ENCODE measurements around the gene GPR160. TPM values are rescaled to one million over a fixed set of nuclear protein-coding genes. Genes with fewer than 3 reads are reported as not detected.

The GPR160 gene
- total RNA-seq, 1 donor from 2014 or later, result 1.3 TPM

DNA sequence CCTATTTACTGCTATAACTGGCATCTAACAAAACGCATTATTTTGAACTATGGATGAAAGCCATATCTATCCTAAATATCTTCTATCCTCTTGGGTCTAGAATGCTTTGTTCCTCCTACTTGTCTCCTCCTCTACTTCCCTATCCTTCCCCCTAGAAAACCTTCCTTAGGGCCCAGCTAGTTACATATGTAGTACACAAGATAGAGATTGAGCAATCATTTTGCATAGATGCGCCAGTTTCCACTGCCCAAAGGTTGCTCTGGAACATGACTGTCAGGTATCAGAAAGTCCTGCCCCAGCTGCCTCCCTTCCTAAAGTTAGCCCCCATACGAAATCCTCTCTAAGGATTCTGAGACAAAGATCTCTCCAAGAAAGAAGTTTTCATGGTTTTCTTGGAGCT is 55.1 kb downstream of the GPR160 start:
- FAIRE-seq (no peak), DNase-seq (ENCODE audit: low read depth) (no peak)
- H3K27me3 ChIP-seq (ENCODE audit: control insufficient read depth, insufficient read depth, low read length), result no peaks in the 10 kb centered on the region
- TF ChIP-seq, protein P1, sequence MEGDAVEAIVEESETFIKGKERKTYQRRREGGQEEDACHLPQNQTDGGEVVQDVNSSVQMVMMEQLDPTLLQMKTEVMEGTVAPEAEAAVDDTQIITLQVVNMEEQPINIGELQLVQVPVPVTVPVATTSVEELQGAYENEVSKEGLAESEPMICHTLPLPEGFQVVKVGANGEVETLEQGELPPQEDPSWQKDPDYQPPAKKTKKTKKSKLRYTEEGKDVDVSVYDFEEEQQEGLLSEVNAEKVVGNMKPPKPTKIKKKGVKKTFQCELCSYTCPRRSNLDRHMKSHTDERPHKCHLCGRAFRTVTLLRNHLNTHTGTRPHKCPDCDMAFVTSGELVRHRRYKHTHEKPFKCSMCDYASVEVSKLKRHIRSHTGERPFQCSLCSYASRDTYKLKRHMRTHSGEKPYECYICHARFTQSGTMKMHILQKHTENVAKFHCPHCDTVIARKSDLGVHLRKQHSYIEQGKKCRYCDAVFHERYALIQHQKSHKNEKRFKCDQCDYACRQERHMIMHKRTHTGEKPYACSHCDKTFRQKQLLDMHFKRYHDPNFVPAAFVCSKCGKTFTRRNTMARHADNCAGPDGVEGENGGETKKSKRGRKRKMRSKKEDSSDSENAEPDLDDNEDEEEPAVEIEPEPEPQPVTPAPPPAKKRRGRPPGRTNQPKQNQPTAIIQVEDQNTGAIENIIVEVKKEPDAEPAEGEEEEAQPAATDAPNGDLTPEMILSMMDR (IDR thresholded peaks at IDR 0.05; ENCODE audit: insufficient read depth, low read length, severe bottlenecking), result no peak
- H3K36me3 ChIP-seq (ENCODE audit: control insufficient read depth, insufficient read depth, low read length), result peaks cover 3% of the 10 kb centered on the region
- no peak overlapping the region for H3K4me3 ChIP-seq (ENCODE audit: low read depth, low read length)

DNA sequence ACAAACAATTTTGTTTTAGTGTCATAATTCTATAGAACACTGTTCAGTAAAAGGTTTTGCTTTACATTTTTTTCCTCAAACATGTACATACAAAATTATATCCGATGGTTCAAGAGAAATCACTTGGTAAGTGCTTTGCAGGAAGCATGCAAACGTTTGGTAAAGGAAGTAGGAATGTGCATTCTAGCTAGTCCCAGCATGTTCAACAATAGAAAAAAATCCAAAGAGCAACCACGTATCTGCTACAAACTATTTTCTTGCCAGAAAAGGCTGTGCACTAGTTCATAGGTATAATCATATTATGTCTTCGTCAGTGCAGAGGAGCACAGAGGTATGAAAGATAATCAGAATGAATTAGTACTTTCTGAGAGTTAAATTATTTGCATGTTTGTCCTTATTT is 58.0 kb downstream of the GPR160 start:
- Histone ChIP-seq H3K4me3 (ENCODE audit: low read depth, low read length) (no peak overlapping the region), H3K36me3 (ENCODE audit: control insufficient read depth, insufficient read depth, low read length) (peaks cover 5% of the 10 kb centered on the region), H3K27me3 (ENCODE audit: control insufficient read depth, insufficient read depth, low read length) (no peaks in the 10 kb centered on the region)
- TF ChIP-seq, protein P1 (IDR thresholded peaks at IDR 0.05; ENCODE audit: insufficient read depth, low read length, severe bottlenecking), result no peak
- no peak for FAIRE-seq
- DNase-seq (ENCODE audit: low read depth), result peak; percentile 76

DNA sequence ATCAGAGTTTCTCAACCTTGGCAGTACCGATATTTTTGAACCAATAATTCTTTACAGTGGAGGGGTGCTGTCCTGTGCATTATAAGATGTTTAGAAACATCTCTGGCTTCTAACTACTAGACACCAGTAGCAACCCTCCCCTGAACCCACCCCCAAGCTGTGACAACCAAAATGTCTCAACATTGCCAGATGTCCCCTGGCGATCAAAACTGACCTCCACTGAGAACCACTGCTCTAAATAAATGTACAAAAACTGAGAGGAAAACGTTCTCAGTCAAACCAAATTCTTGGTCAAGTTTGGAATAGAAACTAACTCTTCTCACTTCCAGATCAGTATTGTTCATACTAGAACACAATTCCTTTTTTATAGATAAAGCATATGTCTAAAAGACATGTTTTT is 58.5 kb downstream of the GPR160 start:
- Histone ChIP-seq H3K36me3 (ENCODE audit: control insufficient read depth, insufficient read depth, low read length) (peaks cover 5% of the 10 kb centered on the region), H3K27me3 (ENCODE audit: control insufficient read depth, insufficient read depth, low read length) (no peaks in the 10 kb centered on the region), H3K4me3 (ENCODE audit: low read depth, low read length) (no peak overlapping the region)
- TF ChIP-seq, protein P1 (IDR thresholded peaks at IDR 0.05; ENCODE audit: insufficient read depth, low read length, severe bottlenecking), result no peak
- DNase-seq (ENCODE audit: low read depth) (no peak), FAIRE-seq (no peak)

DNA sequence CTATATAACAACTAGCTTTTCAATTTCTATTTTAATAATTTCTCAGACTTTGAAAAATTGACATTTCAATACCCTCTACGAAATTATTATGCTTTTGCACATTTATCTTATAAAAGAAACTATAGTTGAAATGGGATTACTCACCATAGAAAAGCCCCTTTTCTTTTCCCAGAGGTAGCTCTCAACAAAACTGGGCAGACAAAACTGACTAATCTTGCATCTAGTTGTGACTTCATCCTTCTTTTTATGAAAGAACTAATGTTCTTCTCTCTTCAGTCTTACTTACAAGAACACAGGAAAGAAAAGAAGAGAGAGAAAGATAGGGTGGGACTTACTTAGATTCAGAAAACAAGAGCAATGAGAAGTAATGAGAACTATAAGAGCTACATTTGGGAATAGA is 61.0 kb downstream of the GPR160 start:
- Histone ChIP-seq H3K27me3 (ENCODE audit: control insufficient read depth, insufficient read depth, low read length) (no peaks in the 10 kb centered on the region), H3K4me3 (ENCODE audit: low read depth, low read length) (no peak overlapping the region), H3K36me3 (ENCODE audit: control insufficient read depth, insufficient read depth, low read length) (peaks cover 4% of the 10 kb centered on the region)
- DNase-seq (ENCODE audit: low read depth) (peak; percentile 16), FAIRE-seq (no peak)
- TF ChIP-seq, protein P1 (IDR thresholded peaks at IDR 0.05; ENCODE audit: insufficient read depth, low read length, severe bottlenecking), result no peak

DNA sequence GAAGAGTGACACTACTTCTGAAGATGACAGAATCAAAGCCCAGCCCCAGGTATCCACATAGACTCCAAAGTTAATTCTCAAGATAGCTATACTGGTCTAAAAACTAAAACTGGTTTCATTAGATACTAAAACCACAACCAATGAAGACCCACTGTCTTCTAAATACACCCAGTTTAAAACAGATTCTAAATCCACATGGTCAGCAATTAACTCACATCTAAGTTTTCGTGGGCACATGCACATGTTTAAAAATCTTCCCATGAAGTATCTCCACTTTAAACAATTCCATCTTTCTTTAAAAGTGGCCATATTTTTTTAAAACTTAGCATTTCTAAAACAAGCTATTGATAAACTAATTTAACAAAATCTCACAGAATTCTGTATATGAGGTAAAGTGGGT is 63.1 kb downstream of the GPR160 start:
- Histone ChIP-seq H3K36me3 (ENCODE audit: control insufficient read depth, insufficient read depth, low read length) (peaks cover 4% of the 10 kb centered on the region), H3K27me3 (ENCODE audit: control insufficient read depth, insufficient read depth, low read length) (no peaks in the 10 kb centered on the region), H3K4me3 (ENCODE audit: low read depth, low read length) (no peak overlapping the region)
- TF ChIP-seq, protein P1 (IDR thresholded peaks at IDR 0.05; ENCODE audit: insufficient read depth, low read length, severe bottlenecking), result no peak
- no peak for DNase-seq (ENCODE audit: low read depth)
- no peak for FAIRE-seq

DNA sequence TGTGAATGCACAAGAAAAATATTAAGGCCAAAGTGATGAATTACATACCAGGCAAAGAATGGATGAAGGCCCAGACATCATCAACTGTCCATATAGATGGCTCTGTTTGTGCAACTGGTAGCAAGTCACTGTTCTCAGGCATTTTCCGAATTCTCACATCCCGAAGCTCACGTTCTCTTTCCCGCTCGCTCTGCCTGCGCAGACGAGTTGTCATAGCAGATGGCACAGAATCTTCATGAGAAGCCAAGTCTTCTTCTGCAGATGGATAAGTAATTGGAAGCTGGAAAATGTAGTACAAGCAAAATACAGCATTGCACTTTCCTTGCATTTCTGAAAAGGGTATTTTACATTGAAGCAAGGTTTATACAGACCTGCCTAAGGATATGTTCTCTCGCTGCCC is 64.6 kb downstream of the GPR160 start:
- no peak for DNase-seq (ENCODE audit: low read depth)
- no peak for FAIRE-seq
- TF ChIP-seq, protein P1 (IDR thresholded peaks at IDR 0.05; ENCODE audit: insufficient read depth, low read length, severe bottlenecking), result no peak
- Histone ChIP-seq H3K4me3 (ENCODE audit: low read depth, low read length) (no peak overlapping the region), H3K36me3 (ENCODE audit: control insufficient read depth, insufficient read depth, low read length) (peaks cover 4% of the 10 kb centered on the region), H3K27me3 (ENCODE audit: control insufficient read depth, insufficient read depth, low read length) (no peaks in the 10 kb centered on the region)
